ENCODE measurements around the gene ZFYVE26.

- TF ChIP-seq ZNF8 (CRISPR knock-in tag; IDR thresholded peaks at IDR 0.05) (no peak), TSHZ2 (CRISPR knock-in tag; IDR thresholded peaks at IDR 0.05) (no peak)
Measured at GRCh38 chr14:67853715-67854114, 37.3 kb upstream of the ZFYVE26 start.

Data from SK-N-SH treated with all-trans-retinoic acid at 6 μM for 48 hours (cell line).